ENCODE results near the gene ZNF605. TPM values are rescaled to one million over a fixed set of nuclear protein-coding genes. Genes with fewer than 3 reads are reported as not detected.

ZNF605 gene
- polyA plus RNA-seq, 3 donors = 0.32 to 1.9 (median 0.80) TPM

DNA sequence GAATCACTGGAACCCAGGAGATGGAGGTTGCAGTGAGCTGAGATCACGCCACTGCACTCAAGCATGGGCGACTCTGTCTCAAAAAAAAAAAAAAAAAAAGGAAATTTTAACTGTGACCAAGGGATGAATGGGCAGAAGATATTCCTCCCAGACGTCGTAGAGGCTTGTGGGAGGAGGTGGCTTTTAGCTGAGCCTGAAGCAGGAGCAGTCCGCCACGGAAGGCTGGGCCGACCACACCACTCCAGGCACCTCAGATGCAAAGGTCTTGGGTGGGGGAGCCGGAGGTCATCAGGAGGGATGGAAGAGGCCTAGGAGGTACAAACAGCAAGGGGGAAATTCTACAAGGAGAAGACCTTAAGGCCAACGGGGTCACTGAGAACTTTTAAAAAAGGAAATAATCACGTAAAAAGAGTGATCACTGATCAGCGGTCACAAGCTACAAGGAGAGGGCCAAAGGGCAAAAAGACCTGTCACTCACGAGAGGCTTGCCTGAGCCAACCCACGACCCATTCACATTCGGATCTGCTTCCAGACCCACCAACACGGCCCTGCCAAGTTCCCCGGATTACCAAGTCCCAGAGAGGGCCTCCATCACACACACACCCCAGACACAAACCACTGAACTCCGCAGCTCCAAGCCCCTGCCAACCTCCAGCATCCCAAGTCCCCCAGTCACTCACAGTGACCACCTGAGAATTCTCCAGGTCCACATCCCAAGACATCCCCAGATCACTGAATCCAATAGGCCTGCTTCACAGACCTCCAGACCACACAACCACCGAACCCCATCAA is 3.5 kb downstream of the ZNF605 start:
- Mint-ChIP-seq H3K27me3 (ENCODE audit: low read depth in 3 of 3) (peaks cover 0 to 2% (median 0%) of the 10 kb centered on the region in 3 donors), H3K27ac (no peak overlapping the region), H3K9me3 (peaks cover 13 to 48% (median 21%) of the 10 kb centered on the region in 7 donors), H3K4me1 (peaks cover 19% of the 10 kb centered on the region), H3K4me3 (no peak overlapping the region), H3K36me3 (peaks cover 23 to 29% of the 10 kb centered on the region in 2 donors)
- intact Hi-C loops (cut with micrococcal nuclease) = no loop called here
- Histone ChIP-seq H3K9ac (ENCODE audit: insufficient read depth, low read length, poor library complexity, severe bottlenecking) (no peak overlapping the region), H4K20me1 (ENCODE audit: insufficient read depth, low read length) (no peaks in the 10 kb centered on the region), H3K79me2 (ENCODE audit: insufficient read depth, low read length) (no peaks in the 10 kb centered on the region), H3K36me3 (replicated peaks in 1 of 2; ENCODE audit: control insufficient read depth in 1 of 2, insufficient read depth in 2 of 2, low read length in 2 of 2) (peaks cover 4 to 40% of the 10 kb centered on the region in 2 donors), H2AFZ (ENCODE audit: insufficient read depth, low read depth, low read length, poor library complexity, severe bottlenecking) (no peak overlapping the region), H3K4me1 (ENCODE audit: control insufficient read depth in 1 of 2, insufficient read depth in 2 of 2, low read length in 2 of 2) (peaks cover 12 to 15% of the 10 kb centered on the region in 2 donors), H3K27me3 (ENCODE audit: control insufficient read depth in 2 of 2, insufficient read depth in 2 of 2, low read length in 2 of 2) (no peaks in the 10 kb centered on the region), H3K4me2 (replicated peaks; ENCODE audit: extremely low read depth, low read length, poor library complexity, severe bottlenecking) (no peak overlapping the region), H3K9me3 (replicated peaks in 1 of 2; ENCODE audit: control insufficient read depth in 1 of 2, insufficient read depth in 1 of 2, low read length in 2 of 2) (peaks cover 70 to 79% of the 10 kb centered on the region in 2 donors), H3K27ac (ENCODE audit: low read depth in 1 of 2, low read length in 2 of 2) (no peak overlapping the region), H3K4me3 (replicated peaks in 1 of 3; ENCODE audit: low read depth in 2 of 3, low read length in 3 of 3) (no peak overlapping the region)
- TF ChIP-seq, protein P1, sequence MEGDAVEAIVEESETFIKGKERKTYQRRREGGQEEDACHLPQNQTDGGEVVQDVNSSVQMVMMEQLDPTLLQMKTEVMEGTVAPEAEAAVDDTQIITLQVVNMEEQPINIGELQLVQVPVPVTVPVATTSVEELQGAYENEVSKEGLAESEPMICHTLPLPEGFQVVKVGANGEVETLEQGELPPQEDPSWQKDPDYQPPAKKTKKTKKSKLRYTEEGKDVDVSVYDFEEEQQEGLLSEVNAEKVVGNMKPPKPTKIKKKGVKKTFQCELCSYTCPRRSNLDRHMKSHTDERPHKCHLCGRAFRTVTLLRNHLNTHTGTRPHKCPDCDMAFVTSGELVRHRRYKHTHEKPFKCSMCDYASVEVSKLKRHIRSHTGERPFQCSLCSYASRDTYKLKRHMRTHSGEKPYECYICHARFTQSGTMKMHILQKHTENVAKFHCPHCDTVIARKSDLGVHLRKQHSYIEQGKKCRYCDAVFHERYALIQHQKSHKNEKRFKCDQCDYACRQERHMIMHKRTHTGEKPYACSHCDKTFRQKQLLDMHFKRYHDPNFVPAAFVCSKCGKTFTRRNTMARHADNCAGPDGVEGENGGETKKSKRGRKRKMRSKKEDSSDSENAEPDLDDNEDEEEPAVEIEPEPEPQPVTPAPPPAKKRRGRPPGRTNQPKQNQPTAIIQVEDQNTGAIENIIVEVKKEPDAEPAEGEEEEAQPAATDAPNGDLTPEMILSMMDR (IDR thresholded peaks at IDR 0.05) = no peak
- DNase-seq = no peak
- WGBS (ENCODE audit: insufficient coverage) = 98% methylated on average over 11 of the region's 18 CpGs

DNA sequence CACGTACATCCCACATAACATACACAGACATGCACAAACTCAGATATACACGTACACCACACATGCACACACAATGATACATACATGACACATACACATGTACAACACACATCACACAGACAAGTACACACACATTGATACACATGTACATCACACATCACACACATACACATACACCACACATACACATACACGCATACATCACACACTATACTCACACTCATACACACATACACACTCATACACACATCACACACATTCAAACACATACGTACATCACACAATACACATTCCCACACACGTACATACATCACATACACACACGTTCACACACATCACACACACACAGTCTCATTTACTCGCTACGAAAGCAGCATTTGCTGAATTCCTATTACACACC is 4.5 kb downstream of the ZNF605 start:
- H3K36me3 Mint-ChIP-seq = peaks cover 23 to 37% of the 10 kb centered on the region in 2 donors
- H3K27ac Mint-ChIP-seq = no peak overlapping the region

More for the DNA sequence above, 4.5 kb downstream of the ZNF605 start:
- WGBS (ENCODE audit: insufficient coverage) = 98% methylated on average over 8 of the region's 8 CpGs
- H4K20me1 ChIP-seq (ENCODE audit: insufficient read depth, low read length) = no peaks in the 10 kb centered on the region
- H3K79me2 ChIP-seq (ENCODE audit: insufficient read depth, low read length) = no peaks in the 10 kb centered on the region
- TF ChIP-seq, protein P1 (IDR thresholded peaks at IDR 0.05) = no peak
- peaks cover 10 to 13% of the 10 kb centered on the region in 2 donors for H3K4me1 ChIP-seq (ENCODE audit: control insufficient read depth in 1 of 2, insufficient read depth in 2 of 2, low read length in 2 of 2)
- intact Hi-C loops (cut with micrococcal nuclease) = no loop called here
- H3K9me3 ChIP-seq (replicated peaks in 1 of 2; ENCODE audit: control insufficient read depth in 1 of 2, insufficient read depth in 1 of 2, low read length in 2 of 2) = peaks cover 74 to 82% of the 10 kb centered on the region in 2 donors
- Mint-ChIP-seq H3K4me1 (peaks cover 15% of the 10 kb centered on the region), H3K4me3 (no peak overlapping the region), H3K9me3 (peaks cover 13 to 51% (median 20%) of the 10 kb centered on the region in 7 donors), H3K27me3 (ENCODE audit: low read depth in 3 of 3) (peaks cover 0 to 2% (median 0%) of the 10 kb centered on the region in 3 donors)
- H3K4me2 ChIP-seq (replicated peaks; ENCODE audit: extremely low read depth, low read length, poor library complexity, severe bottlenecking) = no peak overlapping the region
- H3K36me3 ChIP-seq (replicated peaks in 1 of 2; ENCODE audit: control insufficient read depth in 1 of 2, insufficient read depth in 2 of 2, low read length in 2 of 2) = peaks cover 4 to 42% of the 10 kb centered on the region in 2 donors
- no peak for DNase-seq
- H3K9ac ChIP-seq (ENCODE audit: insufficient read depth, low read length, poor library complexity, severe bottlenecking) = no peak overlapping the region
- H3K27me3 ChIP-seq (ENCODE audit: control insufficient read depth in 2 of 2, insufficient read depth in 2 of 2, low read length in 2 of 2) = no peaks in the 10 kb centered on the region
- no peak overlapping the region for H3K27ac ChIP-seq (ENCODE audit: low read depth in 1 of 2, low read length in 2 of 2)
- H3K4me3 ChIP-seq (replicated peaks in 1 of 3; ENCODE audit: low read depth in 2 of 3, low read length in 3 of 3) = no peak overlapping the region
- H2AFZ ChIP-seq (ENCODE audit: insufficient read depth, low read depth, low read length, poor library complexity, severe bottlenecking) = no peak overlapping the region

Data from CD14-positive monocyte (primary cell).